KOPT-K1 (cell line): ENCODE data around the gene GNAZ.

Experiments used
- H3K27ac ChIP-seq: fragments of 200-600 bp; sonication (generic); 2 replicates; pipeline ENCODE4 v1.5.1; 2016; ENCODE audit warnings: antibody characterized with exemption, mild to moderate bottlenecking, low read depth, low read length; ENCODE audit not compliant: poor library complexity, severe bottlenecking
- H3K36me3 ChIP-seq: fragments of 200-600 bp; sonication (generic); 2 replicates; pipeline ENCODE4 v1.5.1; 2017; ENCODE audit warnings: antibody characterized with exemption, mild to moderate bottlenecking, low read length, moderate library complexity; ENCODE audit not compliant: insufficient read depth
- H3K9me3 ChIP-seq: fragments of 200-600 bp; sonication (generic); 2 replicates; pipeline ENCODE4 v1.5.1; 2017; ENCODE audit warnings: antibody characterized with exemption, low read length, mild to moderate bottlenecking; ENCODE audit not compliant: insufficient read depth, poor library complexity, severe bottlenecking

GNAZ gene

DNA sequence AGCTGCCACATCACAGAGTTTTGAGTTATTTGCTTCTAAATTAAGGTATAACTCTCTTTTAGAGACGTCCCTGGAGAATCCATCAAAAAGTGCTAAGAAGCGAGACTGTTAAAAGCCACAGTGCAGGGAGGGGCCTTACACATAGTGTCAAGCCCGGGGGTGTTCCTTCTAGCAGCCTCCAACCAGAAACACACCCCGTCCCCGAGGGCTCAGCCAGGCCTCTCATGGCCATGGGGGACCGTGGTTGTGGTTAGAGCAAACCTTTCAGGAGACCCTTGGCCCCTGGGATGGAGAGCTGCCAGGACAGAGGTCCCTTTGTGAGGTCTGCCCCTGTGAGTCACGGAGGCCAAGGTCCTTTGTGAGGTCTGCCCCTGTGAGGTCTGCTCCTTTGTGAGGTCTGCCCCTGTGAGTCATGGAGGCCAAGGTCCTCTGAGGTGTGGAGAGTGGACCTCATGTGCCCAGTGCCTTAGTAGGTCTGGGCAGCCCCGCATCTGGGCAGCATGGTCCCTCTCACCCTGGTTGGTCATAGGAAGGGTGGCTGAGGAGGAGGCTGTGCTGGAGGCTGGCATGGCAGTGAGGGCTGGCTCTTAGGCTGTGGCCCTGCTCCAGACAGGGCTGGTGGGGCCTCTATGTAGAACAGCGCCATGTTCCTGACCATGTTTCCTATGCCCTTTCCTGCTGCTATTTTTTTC, 5.4 kb downstream of the GNAZ start:
- H3K9me3 ChIP-seq = no peaks in the 10 kb centered on the region
- no peaks in the 10 kb centered on the region for H3K36me3 ChIP-seq
- H3K27ac ChIP-seq = no peak overlapping the region

DNA sequence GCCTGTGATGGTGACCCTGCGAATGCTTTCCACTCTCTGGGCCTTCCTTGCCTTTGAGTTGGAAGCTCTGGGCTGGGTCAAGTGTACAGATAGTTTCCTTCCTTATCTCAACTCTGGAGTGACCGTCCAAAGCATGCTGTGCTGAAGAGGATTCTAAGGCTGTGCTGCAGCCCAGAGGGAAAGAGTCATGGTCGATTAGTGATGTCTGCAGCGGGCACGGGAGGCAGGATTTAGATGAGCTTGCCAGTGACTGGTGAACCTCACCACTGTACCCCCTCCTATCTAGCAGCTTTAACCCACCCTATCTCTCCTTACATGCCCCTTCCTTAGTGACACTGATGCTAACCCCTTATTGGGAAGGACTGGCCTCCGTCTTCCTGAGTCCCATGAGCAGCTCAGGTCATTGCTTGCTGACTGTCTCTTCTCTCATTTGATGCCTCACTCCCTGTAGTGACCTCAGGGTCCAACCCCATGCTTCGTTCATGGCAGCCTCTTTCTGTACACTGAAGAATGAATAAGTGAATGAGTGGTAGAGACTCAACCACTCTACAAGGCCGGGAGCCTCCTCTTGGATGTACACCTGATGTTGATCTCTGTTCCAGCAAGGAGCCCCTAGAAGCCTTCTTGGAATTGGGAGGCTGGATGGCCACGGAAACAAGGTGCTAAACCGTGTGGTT, 6.7 kb downstream of the GNAZ start:
- Histone ChIP-seq H3K36me3 (no peaks in the 10 kb centered on the region), H3K9me3 (no peaks in the 10 kb centered on the region), H3K27ac (no peak overlapping the region)

DNA sequence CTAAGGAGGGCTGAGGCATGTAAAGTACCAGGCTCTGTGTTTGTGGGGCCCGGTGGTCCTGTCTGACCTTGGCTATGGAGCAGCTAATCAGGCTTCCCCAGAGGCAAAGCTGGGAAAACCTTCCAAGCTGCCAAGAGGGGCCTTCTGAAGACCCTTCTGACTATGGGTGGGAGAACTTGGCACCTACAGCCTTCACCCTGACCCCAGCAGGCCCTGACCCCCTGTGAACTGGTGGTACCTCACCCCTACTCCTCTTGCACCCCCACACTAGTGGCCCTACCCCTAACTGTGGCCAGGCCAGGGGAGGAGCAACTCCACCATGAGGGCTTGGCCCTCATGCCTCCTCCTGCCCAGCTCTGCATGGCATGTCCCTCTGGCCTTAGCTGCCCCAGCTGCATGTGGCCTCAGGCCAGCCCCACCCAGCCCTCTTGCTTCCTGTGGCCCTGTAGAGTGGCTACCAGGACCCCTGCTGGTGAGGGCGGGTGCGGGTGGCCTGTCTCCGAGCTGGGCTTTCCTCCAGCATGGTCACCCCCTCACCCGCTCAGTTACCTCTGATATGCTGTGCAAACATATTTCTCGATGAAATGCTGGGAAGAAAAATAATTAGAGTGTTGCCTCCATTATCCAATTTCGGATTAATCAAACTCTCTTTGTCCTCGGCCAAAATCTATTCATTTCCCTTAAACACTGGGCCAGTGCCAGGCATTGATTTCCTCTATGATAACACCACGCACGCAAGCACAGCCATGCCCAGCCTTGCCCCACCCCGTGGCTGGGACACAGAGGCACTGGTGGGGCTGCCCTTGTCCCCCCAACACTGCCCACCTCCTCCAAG, 7.5 kb downstream of the GNAZ start:
- Histone ChIP-seq H3K27ac (no peak overlapping the region), H3K36me3 (no peaks in the 10 kb centered on the region), H3K9me3 (no peaks in the 10 kb centered on the region)

DNA sequence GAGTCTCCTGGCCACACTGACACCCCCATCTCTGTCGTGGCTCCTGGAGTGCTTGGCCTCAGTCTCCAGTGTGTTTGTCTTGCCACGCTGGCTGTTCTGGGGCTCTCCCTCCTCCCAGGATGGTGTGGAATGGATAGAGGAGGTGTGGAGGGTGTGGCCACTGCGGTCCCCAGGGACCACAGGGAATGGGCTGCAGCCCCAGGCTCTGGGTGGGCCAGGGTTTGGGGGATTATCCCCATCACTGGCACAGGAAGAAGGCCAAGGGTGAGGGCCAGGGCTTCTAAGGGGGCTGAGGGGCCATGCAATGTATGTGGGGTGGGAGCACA, 8.1 kb downstream of the GNAZ start:
- H3K9me3 ChIP-seq = no peaks in the 10 kb centered on the region
- no peak overlapping the region for H3K27ac ChIP-seq
- H3K36me3 ChIP-seq = no peaks in the 10 kb centered on the region

DNA sequence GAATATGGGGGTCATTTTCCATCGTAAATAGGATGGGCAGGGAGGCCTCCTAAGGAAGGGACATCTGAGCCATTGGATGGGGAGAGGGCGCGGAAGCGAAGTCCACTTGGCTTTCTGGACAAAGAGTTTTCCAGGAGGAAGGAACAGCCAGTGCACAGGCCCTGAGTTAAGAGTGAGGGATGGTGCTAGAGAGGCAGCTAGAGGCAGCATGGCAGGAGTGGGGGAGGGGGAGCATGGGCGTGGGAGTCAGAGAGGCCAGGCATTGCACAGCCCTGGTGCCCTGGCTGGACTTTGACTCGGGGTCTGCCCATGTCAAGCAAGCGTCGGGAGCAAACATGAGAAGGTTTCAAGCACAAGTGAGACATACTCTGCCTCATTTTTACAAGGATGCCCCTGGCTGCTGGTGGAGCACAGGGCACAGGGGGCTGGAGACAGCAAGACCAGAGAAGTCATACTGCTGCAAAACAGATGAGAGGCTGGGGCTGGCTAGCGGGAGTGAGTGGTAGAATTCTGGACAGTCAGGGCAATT, 9.0 kb downstream of the GNAZ start:
- Histone ChIP-seq H3K9me3 (no peaks in the 10 kb centered on the region), H3K36me3 (no peaks in the 10 kb centered on the region), H3K27ac (no peak overlapping the region)

DNA sequence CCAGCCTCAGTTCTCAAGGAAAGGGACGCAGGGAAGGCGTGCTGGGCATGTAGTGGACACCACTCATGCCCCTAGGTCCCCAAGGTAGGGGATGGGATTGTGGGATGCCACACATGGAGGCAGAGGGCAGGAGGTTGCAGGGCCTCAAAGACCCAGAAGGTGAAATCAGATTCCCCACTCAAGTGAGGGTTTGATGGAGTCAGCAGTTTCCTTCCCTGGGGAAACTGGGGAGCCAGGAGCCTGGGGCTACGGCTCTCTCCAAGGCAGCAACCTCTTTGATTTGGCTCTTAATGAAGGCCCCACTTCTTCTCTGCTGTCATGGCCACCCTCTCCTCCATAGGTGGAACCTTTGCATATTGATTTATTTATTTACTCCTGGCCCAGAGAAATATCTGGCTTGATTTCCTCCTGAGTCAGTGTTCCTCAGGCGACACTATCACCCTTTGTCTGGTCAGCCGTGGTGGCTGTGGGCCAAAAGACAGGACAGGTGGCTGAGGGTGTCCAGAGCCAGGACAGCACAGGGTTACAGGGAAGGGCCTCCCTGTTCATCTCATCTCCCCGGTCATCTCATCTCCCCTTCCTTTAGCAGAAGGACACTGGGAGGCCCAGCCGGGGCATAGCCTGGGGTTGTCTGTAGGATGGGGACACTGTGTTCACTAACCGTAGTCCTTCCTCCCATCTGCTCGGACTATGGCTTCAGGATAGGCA, 9.6 kb downstream of the GNAZ start:
- Histone ChIP-seq H3K36me3 (no peaks in the 10 kb centered on the region), H3K9me3 (no peaks in the 10 kb centered on the region), H3K27ac (no peak overlapping the region)

DNA sequence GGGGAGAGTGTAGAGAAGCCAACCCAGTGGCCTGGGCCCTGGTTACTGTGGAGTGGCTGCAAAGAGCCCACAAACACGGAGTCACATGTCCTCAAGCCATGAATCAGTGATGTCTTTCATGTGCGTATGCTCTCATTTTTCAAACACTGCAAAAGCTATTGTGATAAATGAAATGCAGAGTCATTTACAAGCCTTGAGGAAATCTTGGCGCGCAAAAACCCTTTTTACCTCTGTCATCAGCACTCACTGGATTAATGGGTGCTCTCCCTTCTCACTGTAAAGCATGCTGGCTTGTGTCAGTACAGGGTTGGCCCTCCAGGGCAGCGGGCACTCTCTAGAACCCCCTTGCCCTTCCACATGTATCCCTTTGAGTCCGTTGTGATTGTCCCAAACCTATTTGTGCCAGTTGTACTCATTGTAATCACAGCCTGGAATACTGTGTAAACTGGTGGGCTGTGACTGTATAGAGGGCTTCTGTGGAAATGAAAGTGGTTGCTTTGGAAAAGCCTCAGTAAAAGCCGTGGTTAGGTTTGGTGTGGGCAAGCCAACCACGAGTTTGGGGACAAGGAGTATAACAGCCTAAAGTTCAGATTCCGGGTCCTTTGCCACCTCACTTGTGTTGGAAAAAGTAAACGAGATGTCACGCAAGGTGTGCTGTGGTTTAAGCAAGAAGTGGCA, 10.4 kb downstream of the GNAZ start:
- Histone ChIP-seq H3K36me3 (no peaks in the 10 kb centered on the region), H3K27ac (no peak overlapping the region)

DNA sequence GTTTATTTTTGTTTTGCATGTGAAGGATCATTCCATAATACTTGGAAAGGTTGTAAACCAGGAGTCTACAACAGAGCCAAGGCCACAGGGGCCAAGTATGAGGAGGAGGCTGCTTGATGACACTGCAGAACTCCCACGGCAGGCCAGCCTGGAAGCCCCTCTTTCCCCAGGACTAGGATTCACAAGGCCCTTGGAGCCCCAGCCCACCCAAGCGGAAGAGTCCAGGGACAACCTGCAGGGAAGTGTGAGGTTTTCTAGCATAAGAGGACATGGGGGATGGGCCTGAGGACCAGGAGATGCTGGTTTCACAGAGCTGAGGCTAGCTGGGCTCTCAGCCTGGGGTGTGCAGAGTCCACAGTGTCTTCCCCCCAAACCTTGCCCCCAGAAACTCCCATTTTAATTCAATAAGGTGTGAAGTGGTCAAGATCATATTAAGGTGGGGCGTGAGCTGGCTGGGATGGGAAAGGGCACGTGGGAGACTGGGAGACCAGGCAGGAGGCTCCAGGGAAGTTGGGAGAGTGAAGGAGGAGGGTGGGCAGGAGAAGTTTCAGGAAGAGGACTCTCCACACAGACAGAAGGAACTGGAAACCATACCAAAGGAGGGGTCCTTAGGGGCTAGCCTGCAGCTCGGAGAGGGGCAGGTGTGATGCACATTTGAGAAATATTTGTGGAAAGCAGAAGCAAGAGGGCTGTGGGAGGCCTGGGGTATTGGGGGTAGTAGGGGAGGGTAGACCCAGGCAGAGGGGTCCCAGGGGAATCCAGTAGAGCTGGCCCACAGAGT, 12.4 kb downstream of the GNAZ start:
- no peaks in the 10 kb centered on the region for H3K36me3 ChIP-seq
- no peak overlapping the region for H3K27ac ChIP-seq
- H3K9me3 ChIP-seq = no peaks in the 10 kb centered on the region

More for the DNA sequence above, 10.4 kb downstream of the GNAZ start:
- no peaks in the 10 kb centered on the region for H3K9me3 ChIP-seq

DNA sequence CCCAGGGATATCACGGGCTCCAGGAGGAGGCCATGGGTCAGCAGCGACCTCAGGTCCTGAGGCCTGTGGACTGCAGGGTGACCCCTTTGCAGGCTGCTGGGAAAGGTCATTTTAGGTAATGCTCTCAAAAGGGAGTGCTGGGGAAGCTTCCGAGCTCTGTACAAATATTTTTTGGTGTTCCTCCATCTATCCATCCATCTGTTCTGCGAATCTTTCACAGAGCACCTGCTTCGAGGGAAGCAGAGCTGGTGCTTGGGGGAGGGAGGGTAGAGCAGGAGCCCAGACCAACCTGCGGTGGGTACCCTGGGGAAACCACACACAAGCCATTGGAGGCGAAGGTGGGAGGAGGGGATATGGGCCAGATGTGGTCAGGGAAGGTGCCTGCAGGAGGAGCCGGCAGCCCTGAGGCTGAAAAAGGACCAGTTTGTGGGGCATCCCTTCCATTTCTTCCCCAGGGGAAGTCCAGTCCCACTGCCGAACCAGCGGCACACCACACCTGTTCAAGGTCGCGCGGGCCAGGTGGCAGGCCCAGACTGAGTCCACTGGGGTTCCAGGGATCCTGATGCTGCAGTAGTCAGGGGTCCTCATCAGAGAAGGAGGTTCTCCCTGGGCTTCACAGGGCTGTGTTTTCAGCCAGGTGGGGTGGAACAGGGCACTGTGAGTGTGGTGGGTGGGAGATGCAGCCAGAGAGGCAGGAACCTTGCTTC, 13.1 kb downstream of the GNAZ start:
- Histone ChIP-seq H3K9me3 (no peaks in the 10 kb centered on the region), H3K27ac (no peak overlapping the region), H3K36me3 (no peaks in the 10 kb centered on the region)

DNA sequence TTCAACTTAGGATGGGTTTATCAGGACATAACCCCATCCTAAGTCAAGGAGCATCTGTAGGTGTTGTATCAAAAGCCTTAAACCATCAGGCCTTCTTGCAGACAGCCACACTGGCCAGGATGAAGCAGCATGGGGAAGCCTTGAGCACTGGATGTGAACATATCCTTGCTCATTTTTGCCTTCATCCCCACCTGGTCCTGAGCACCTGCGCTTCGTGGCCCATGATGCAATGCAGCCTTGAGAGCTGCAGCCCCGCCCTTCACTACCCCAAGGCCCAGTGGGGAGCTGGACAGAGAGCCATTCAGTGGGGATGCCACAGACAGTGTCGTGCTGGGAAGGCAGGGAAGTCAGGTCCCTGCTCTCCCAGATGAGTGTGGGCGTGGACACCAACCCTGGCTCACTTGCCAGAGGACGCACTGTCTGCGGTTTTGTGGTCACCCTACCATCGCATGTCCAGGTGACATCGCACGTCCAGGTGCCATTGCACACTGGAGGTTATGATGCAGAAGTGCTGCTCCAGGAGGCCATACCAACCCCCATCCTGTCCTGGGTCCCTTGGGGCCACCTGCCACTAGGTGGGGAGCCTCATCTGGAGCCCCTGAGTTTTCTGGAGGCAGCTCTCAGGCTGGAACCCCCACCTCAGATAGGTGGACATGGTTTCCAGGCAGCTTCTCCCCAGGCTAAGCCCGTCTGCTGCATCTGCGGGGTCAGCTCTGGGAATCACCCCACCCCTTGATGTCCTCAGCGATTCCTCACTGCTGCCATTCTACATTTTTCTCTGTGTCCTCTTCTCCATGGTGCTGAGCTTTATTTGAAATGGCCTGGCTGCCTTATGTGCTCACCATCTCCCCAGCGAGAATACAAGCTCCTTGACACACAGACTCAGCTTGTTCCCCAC, 14.4 kb downstream of the GNAZ start:
- no peaks in the 10 kb centered on the region for H3K36me3 ChIP-seq
- no peak overlapping the region for H3K27ac ChIP-seq
- H3K9me3 ChIP-seq = no peaks in the 10 kb centered on the region

DNA sequence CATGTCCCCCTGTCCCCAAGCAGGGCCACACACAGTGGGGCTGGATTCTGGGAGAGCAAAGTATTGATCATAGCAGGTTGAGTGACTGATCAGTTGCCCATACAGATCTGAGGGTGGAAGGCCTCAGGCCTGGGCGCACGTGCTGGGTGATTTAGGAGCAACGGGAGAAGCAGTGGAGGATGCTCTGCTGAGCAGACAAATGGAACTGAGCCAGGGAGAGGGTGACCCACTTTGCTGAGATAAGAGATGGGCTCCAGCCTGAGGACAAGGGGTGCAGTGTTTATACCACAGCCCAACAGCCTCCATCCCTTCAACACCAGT, 15.0 kb downstream of the GNAZ start:
- no peaks in the 10 kb centered on the region for H3K36me3 ChIP-seq
- H3K9me3 ChIP-seq = no peaks in the 10 kb centered on the region
- H3K27ac ChIP-seq = no peak overlapping the region

DNA sequence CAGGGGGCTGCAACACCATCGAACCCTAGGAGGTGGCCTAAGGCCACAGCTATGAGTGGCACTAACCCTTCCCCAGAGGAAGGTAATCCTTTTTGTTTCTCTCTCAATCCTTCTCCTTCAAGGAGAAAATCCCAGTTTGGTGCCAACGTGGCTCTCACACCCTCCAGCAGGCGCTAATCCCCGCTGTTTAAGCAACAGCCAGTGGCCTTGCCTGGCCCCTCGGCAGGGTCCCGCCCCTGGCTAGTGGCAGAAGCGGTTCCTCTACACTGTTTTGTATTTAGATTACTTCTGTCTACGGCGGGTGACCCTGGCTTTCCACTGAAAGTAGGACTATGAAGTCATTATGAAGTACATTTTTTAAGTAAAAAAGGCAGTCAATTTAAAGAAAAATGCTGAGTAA, 15.5 kb downstream of the GNAZ start:
- no peaks in the 10 kb centered on the region for H3K9me3 ChIP-seq
- no peak overlapping the region for H3K27ac ChIP-seq
- H3K36me3 ChIP-seq = no peaks in the 10 kb centered on the region

DNA sequence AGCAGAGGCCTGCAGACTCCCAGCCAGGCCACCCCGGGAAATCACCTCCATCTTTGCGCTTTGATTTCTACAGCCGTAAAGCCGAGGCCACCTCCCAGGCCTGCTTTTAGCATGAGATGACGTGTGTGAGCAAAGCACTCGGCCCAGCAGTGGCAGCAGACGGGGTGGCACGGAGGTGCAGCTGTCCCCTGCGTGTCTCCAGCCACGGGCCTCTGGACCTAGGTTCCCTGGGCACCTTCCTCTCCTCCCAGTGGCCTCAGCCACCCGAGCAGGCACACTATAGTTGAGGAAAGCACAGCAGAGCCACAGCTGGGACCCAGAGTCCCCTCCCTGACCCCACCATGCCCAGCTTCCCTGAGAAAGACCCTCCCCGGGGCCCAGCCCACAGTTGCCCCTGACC, 15.9 kb downstream of the GNAZ start:
- Histone ChIP-seq H3K9me3 (no peaks in the 10 kb centered on the region), H3K36me3 (no peaks in the 10 kb centered on the region), H3K27ac (no peak overlapping the region)
